Upper lobe of left lung (tissue), 6 donors: Measurements from ENCODE around the gene PLPPR3. TPM values are rescaled to one million over a fixed set of nuclear protein-coding genes. Genes with fewer than 3 reads are reported as not detected.

Experiments used
- ATAC-seq, 2 donors: fragments of 200-7000 bp; cut with Tn5 transposase; one replicate each; pipeline ENCODE4 v1.9.1; 2022; ENCODE audit warnings: mild to moderate bottlenecking in 2 of 2, moderate library complexity in 2 of 2; ENCODE audit not compliant: low FRiP score in 2 of 2
- DNase-seq, 2 donors: peaks; one replicate each; pipeline ENCODE4 v3.0.0-alpha.2; 2019 to 2020
- H3K27ac ChIP-seq, 4 donors: fragments of 200-600 bp; sonication (generic); one replicate each; pipeline ENCODE4 v1.5.1; 2016 to 2019
- H3K27me3 ChIP-seq, 4 donors: fragments of 200-600 bp; sonication (generic); one replicate each; pipeline ENCODE4 v1.5.1; 2017 to 2019
- H3K36me3 ChIP-seq, 4 donors: fragments of 200-600 bp; sonication (generic); one replicate each; pipeline ENCODE4 v1.5.1; 2016 to 2019
- H3K4me1 ChIP-seq, 4 donors: fragments of 200-600 bp; sonication (generic); one replicate each; pipeline ENCODE4 v1.5.1; 2018 to 2019
- H3K4me3 ChIP-seq, 4 donors: fragments of 200-600 bp; sonication (generic); one replicate each; pipeline ENCODE4 v1.5.1; 2017 to 2019; ENCODE audit warnings: mild to moderate bottlenecking in 2 of 4, moderate library complexity in 1 of 4
- H3K9me3 ChIP-seq, 4 donors: fragments of 200-600 bp; sonication (generic); one replicate each; pipeline ENCODE4 v1.5.1; 2018 to 2019
- CTCF ChIP-seq, 6 experiments: fragments of 450-650 bp in 4 of 6; fragments of 200-600 bp in 2 of 6; sonication (generic) in 2 of 6; IDR thresholded peaks; one replicate each; pipeline ENCODE4 v1.5.1; 2016 to 2019; ENCODE audit warnings: antibody characterized with exemption in 6 of 6
- EP300 ChIP-seq, 4 donors: sonication (generic); formaldehyde crosslinking; IDR thresholded peaks; one replicate each; pipeline ENCODE4 v1.5.1; 2017; ENCODE audit warnings: antibody characterized with exemption in 4 of 4, control low read depth in 2 of 4
- POLR2A ChIP-seq, 4 donors: fragments of 450-650 bp; IDR thresholded peaks; one replicate each; pipeline ENCODE4 v1.5.1; 2016 to 2017; ENCODE audit warnings: antibody characterized with exemption in 4 of 4, mild to moderate bottlenecking in 2 of 4
- POLR2AphosphoS5 ChIP-seq, 2 donors: sonication (generic); formaldehyde crosslinking; IDR thresholded peaks; one replicate each; pipeline ENCODE4 v1.5.1; 2017; ENCODE audit warnings: antibody characterized with exemption in 2 of 2
- WGBS, 2 donors: methylation state at CpG; one replicate each; pipeline ENCODE4 v1.1.5; 2017 to 2018; 5-methylcytosine and 5-hydroxymethylcytosine counted together
- total RNA-seq, 6 donors: library from RNA; depleted of rRNA in 4 of 6; stranded (reverse); fragments of >200 nt in 4 of 6; gene quantifications; one replicate each; pipeline versions ENCODE4 v1.1.0 to v1.2.1, GENCODE V29; 2016 to 2021
- donor health status: DM: no; HTN: no; CAD: no; lungs with moderate emphysema.
- donor health status: DM: no; HTN: yes; CAD: no; lungs with severe emphysema.

PLPPR3 gene
- total RNA-seq, 6 donors from 2014 or later: 0.63 to 14.2 (median 5.6) TPM

DNA sequence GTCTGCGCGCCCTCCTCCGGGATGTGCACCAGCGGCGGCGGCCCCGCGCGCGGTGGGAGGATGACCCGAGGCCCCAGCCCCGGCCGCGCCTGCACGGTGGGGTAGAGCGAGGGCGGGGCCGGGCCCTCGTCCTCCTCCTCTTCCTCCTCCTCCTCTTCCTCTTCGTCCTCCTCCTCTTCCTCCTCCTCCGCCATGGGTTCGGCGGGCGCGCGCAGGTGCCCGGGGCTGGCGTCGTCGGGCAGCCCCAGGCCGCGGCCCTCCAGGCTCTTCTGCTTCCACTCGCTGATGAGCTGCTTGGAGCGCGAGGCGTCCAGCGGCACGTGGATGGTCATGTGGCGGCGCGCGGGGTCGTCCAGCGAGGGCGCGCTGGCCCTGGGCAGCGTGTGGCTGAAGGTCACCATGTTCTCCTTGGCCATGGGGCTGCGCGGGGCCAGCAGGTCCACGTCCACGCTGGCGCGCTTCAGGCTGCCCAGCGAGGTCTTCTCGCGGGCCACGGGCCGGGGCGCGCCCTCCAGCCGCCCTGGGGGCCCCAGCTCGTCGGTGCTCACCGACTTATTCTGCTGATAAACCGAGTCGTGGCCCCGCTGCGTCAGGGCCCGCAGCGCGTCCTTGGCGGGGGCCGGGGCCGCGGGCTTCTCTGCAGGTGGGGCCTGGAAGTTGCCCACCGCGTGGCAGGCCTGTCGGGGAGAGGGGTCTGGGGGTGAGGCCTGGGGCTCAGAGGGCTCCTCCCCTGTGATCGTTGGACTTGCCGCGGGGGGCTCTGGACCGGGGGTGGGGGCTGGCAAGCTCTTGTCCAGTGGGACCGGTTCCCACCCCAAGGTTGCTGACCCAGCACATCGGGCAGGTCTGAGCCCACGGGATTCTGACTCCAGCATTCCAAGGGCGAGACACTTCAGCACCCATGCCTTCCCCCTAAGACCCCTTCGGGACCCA lies 8.3 kb downstream of the PLPPR3 start:
- H3K9me3 ChIP-seq: no peaks in the 10 kb centered on the region
- H3K36me3 ChIP-seq: peaks cover 41 to 62% (median 50%) of the 10 kb centered on the region in 4 donors
- H3K27me3 ChIP-seq: no peaks in the 10 kb centered on the region
- TF ChIP-seq POLR2A (IDR thresholded peaks at IDR 0.05) (no peak), POLR2AphosphoS5 (IDR thresholded peaks at IDR 0.05) (no peak), EP300 (IDR thresholded peaks at IDR 0.05) (no peak), CTCF (IDR thresholded peaks at IDR 0.05) (no peak)
- ATAC-seq: peak in 1 of 2 donors; percentile 2
- no peaks in the 10 kb centered on the region for H3K4me1 ChIP-seq
- WGBS, 2 donors: 94 to 95% methylated on average over 61 to 78 of the region's 87 CpGs
- DNase-seq: peak in 1 of 2 donors; percentile 84
- H3K27ac ChIP-seq: no peak overlapping the region
- no peak overlapping the region for H3K4me3 ChIP-seq

- DNase-seq: peak in 1 of 2 donors; percentile 86
- ATAC-seq: no peak
- no peak overlapping the region for H3K4me3 ChIP-seq
- peaks cover 48 to 69% (median 57%) of the 10 kb centered on the region in 4 donors for H3K36me3 ChIP-seq
- WGBS, 2 donors: 89 to 94% methylated on average over 25 to 54 of the region's 72 CpGs
- TF ChIP-seq POLR2AphosphoS5 (IDR thresholded peaks at IDR 0.05) (no peak), EP300 (IDR thresholded peaks at IDR 0.05) (no peak), POLR2A (IDR thresholded peaks at IDR 0.05) (no peak), CTCF (IDR thresholded peaks at IDR 0.05) (no peak)
- H3K27me3 ChIP-seq: no peaks in the 10 kb centered on the region
- H3K27ac ChIP-seq: no peak overlapping the region
- peaks cover 0 to 2% (median 0%) of the 10 kb centered on the region in 4 donors for H3K4me1 ChIP-seq
- H3K9me3 ChIP-seq: no peaks in the 10 kb centered on the region
Measured at GRCh38 chr19:812747-813218, 9.0 kb downstream of the PLPPR3 start.

DNA sequence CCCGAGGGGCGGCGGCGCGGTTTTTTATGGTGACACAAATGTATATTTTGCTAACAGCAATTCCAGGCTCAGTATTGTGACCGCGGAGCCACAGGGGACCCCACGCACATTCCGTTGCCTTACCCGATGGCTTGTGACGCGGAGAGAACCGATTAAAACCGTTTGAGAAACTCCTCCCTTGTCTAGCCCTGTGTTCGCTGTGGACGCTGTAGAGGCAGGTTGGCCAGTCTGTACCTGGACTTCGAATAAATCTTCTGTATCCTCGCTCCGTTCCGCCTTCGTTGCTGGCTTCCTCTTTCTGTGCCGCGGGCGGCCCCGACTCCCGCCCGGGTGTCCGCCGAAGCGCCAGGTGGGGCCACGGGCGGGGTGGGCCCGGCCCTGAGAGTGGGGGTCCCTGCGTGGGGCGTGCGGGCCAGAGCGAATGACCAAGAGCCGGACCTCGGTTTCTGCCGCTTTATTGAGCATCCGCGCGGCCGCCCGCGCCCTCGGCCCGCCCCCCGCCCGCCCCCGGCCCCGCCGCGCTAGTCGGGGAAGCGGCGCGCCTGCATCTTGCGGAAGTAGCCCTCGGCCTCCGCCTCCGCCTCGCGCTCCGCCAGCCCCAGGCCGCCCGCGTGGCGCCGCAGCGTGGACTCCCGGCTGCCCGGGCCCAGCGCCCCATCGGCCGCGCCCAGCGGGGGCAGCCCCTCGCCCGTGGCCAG lies 9.6 kb downstream of the PLPPR3 start:
- no peak for TF ChIP-seq POLR2A (IDR thresholded peaks at IDR 0.05)
- TF ChIP-seq CTCF (IDR thresholded peaks at IDR 0.05): no peak
- no peak for TF ChIP-seq POLR2AphosphoS5 (IDR thresholded peaks at IDR 0.05)
- TF ChIP-seq EP300 (IDR thresholded peaks at IDR 0.05): no peak
- Histone ChIP-seq H3K27me3 (no peaks in the 10 kb centered on the region), H3K4me1 (peaks cover 0 to 8% (median 0%) of the 10 kb centered on the region in 4 donors), H3K9me3 (no peaks in the 10 kb centered on the region), H3K4me3 (no peak overlapping the region), H3K27ac (no peak overlapping the region), H3K36me3 (peaks cover 54 to 75% (median 63%) of the 10 kb centered on the region in 4 donors)
- WGBS, 2 donors: 92 to 95% methylated on average over 45 to 79 of the region's 80 CpGs
- DNase-seq: peak in 1 of 2 donors; percentile 78
- ATAC-seq: no peak

DNA sequence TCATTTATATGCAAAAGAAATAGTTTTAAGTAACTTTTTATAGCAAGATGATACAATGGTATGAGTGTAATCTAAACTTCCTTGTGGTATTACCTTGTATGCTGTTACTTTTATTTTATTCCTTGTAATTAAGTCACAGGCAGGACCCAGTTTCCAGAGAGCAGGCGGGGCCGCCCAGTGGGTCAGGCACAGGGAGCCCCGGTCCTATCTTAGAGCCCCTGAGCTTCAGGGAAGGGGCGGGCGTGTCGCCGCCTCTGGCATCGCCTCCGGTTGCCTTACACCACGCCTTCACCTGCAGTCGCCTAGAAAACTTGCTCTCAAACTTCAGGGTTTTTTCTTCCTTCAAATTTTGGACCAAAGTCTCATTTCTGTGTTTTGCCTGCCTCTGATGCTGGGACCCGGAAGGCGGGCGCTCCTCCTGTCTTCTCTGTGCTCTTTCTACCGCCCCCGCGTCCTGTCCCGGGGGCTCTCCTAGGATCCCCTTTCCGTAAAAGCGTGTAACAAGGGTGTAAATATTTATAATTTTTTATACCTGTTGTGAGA lies 10.2 kb downstream of the PLPPR3 start:
- H3K4me3 ChIP-seq: no peak overlapping the region

More for the DNA sequence above, 10.2 kb downstream of the PLPPR3 start:
- H3K4me1 ChIP-seq: peaks cover 0 to 12% (median 0%) of the 10 kb centered on the region in 4 donors
- no peak overlapping the region for H3K27ac ChIP-seq
- H3K9me3 ChIP-seq: no peaks in the 10 kb centered on the region
- no peaks in the 10 kb centered on the region for H3K27me3 ChIP-seq
- ATAC-seq: no peak
- H3K36me3 ChIP-seq: peaks cover 60 to 81% (median 70%) of the 10 kb centered on the region in 4 donors
- peak in 1 of 2 donors; percentile 73 for DNase-seq
- TF ChIP-seq CTCF (IDR thresholded peaks at IDR 0.05) (no peak), POLR2AphosphoS5 (IDR thresholded peaks at IDR 0.05) (no peak), POLR2A (IDR thresholded peaks at IDR 0.05) (no peak), EP300 (IDR thresholded peaks at IDR 0.05) (no peak)
- 96% methylated on average over 20 of the region's 20 CpGs for WGBS, 2 donors
